ENCODE data around the gene BEND5. TPM values are rescaled to one million over a fixed set of nuclear protein-coding genes. Genes with fewer than 3 reads are reported as not detected.

BEND5 gene
- total and polyA plus RNA-seq, 2 of the 8 experiments (the other 6 are each of a cell fraction or from before 2014, with no cell fraction given): 3.8 to 7.5 TPM

DNA sequence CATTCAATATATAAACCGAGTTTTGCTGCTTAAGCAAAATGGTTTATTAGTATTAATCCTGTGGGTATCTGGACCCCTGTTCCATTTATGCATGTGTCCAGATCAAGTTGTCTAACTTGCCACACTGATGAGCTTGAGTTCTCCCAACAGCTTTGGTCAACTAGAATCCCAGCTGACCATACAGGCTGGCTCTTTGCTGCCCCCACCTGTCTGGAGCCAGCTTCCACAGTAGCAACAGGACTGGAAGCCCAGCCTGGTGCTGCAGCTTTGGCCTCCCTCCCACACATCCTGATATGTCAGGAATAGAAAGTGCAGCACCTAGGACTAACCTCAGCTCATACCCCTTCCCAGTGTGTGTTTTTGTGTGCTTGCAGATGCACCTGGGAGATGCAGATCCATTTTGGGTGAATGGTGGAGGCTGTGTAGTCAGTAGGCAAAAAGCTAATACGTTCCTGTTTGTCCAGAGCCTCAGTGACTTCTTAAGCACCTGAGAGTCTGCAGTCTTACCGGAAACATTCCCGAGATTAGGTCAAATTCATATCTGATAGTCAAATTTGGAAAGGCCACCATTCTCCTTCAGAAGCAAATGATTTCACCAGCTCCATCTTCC lies 40.9 kb upstream of the BEND5 start:
- Histone ChIP-seq H3K79me1 (ENCODE audit: low read depth, low read length) (no peaks in the 10 kb centered on the region), H3K27me3 (replicated peaks in 1 of 4; ENCODE audit: control insufficient read depth in 3 of 4, extremely low read depth in 1 of 4, insufficient read depth in 3 of 4, low read length in 3 of 4) (no peaks in the 10 kb centered on the region), H3K4me3 (ENCODE audit: extremely low read depth in 1 of 4, insufficient read depth in 2 of 4, low read depth in 3 of 4, low read length in 4 of 4) (no peak overlapping the region), H2AK5ac (ENCODE audit: low read depth, low read length) (no peak overlapping the region), H4K8ac (ENCODE audit: extremely low read depth, insufficient read depth, low read length) (no peak overlapping the region), H3K18ac (ENCODE audit: extremely low read depth, low read length) (no peak overlapping the region), H4K91ac (replicated peaks; ENCODE audit: insufficient read length, low read length) (peak overlapping the region; percentile 87), H3K4ac (replicated peaks; ENCODE audit: insufficient read length, low read depth, low read length) (no peak overlapping the region), H3K4me1 (replicated peaks in 1 of 4; ENCODE audit: control insufficient read depth in 3 of 4, insufficient read depth in 4 of 4, low read length in 3 of 4) (no peaks in the 10 kb centered on the region), H2BK15ac (ENCODE audit: low read length) (no peak overlapping the region), H4K5ac (ENCODE audit: insufficient read length, low read depth, low read length) (no peak overlapping the region), H3K23ac (ENCODE audit: insufficient read length) (no peak overlapping the region), H3K9me3 (ENCODE audit: insufficient read depth in 2 of 2, low read depth in 1 of 2, low read length in 1 of 2) (no peaks in the 10 kb centered on the region), H2BK120ac (replicated peaks; ENCODE audit: low read depth, low read length) (no peak overlapping the region), H2BK12ac (ENCODE audit: low read depth, low read length) (no peak overlapping the region), H3K56ac (replicated peaks; ENCODE audit: insufficient read length, low read depth, low read length) (no peak overlapping the region), H3K23me2 (ENCODE audit: low read depth, low read length) (no peaks in the 10 kb centered on the region), H2BK5ac (ENCODE audit: low read depth, low read length) (no peak overlapping the region), H3K9ac (replicated peaks in 1 of 4; ENCODE audit: extremely low read depth in 1 of 4, low read depth in 3 of 4, low read length in 3 of 4) (no peak overlapping the region), H3K79me2 (ENCODE audit: control insufficient read depth in 1 of 2, insufficient read depth in 2 of 2, low read length in 2 of 2) (no peaks in the 10 kb centered on the region), H3K36me3 (ENCODE audit: control insufficient read depth in 2 of 4, insufficient read depth in 4 of 4, low read length in 3 of 4) (no peaks in the 10 kb centered on the region), H3K27ac (ENCODE audit: low read depth, low read length) (no peak overlapping the region), H2AFZ (ENCODE audit: low read length) (peak overlapping the region; percentile 80; the same call in 1 of the 2 replicates), H2BK20ac (ENCODE audit: low read length) (no peak overlapping the region), H3K4me2 (ENCODE audit: insufficient read depth in 1 of 2, low read depth in 2 of 2, low read length in 2 of 2) (no peak overlapping the region), H3K14ac (ENCODE audit: insufficient read length) (no peak overlapping the region), H4K20me1 (replicated peaks in 1 of 2; ENCODE audit: control insufficient read depth in 1 of 2, insufficient read depth in 2 of 2, low read length in 2 of 2) (no peaks in the 10 kb centered on the region)
- 73% methylated on average over 4 of the region's 4 CpGs; no CpG with 5 or more reads in 1 of the 2 experiments for WGBS, 2 experiments (ENCODE audit: extremely low coverage in 1 of 2, insufficient coverage in 1 of 2, insufficient read length in 1 of 2, insufficient replicate concordance in 2 of 2, low coverage in 1 of 2, low lambda C conversion rate in 2 of 2, missing lambda C conversion rate in 1 of 2)
- TF ChIP-seq BRCA1 (IDR thresholded peaks at IDR 0.05; ENCODE audit: low read depth, low read length) (no peak), RXRA (IDR thresholded peaks at IDR 0.05; ENCODE audit: insufficient read depth, low read depth, low read length) (no peak), CBX8 (IDR thresholded peaks at IDR 0.05; ENCODE audit: borderline replicate concordance, low read depth, low read length) (no peak), SIN3A (conservative IDR thresholded peaks at IDR 0.05 in 1 of 2, IDR thresholded peaks at IDR 0.05 in 1 of 2; ENCODE audit: low read depth in 1 of 2, low read length in 2 of 2) (no peak), SIRT6 (IDR thresholded peaks at IDR 0.05; ENCODE audit: low read length) (no peak), ASH2L (IDR thresholded peaks at IDR 0.05; ENCODE audit: low read length) (no peak), RAD21 (IDR thresholded peaks at IDR 0.05 in 1 of 2, conservative IDR thresholded peaks at IDR 0.05 in 1 of 2; ENCODE audit: low read depth in 2 of 2, low read length in 2 of 2) (peak; percentile 88 to 92)
- TF ChIP-seq, protein P1, sequence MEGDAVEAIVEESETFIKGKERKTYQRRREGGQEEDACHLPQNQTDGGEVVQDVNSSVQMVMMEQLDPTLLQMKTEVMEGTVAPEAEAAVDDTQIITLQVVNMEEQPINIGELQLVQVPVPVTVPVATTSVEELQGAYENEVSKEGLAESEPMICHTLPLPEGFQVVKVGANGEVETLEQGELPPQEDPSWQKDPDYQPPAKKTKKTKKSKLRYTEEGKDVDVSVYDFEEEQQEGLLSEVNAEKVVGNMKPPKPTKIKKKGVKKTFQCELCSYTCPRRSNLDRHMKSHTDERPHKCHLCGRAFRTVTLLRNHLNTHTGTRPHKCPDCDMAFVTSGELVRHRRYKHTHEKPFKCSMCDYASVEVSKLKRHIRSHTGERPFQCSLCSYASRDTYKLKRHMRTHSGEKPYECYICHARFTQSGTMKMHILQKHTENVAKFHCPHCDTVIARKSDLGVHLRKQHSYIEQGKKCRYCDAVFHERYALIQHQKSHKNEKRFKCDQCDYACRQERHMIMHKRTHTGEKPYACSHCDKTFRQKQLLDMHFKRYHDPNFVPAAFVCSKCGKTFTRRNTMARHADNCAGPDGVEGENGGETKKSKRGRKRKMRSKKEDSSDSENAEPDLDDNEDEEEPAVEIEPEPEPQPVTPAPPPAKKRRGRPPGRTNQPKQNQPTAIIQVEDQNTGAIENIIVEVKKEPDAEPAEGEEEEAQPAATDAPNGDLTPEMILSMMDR (IDR thresholded peaks at IDR 0.05; ENCODE audit: control extremely low read depth in 1 of 3, insufficient read depth in 1 of 3, low read depth in 1 of 3, low read length in 3 of 3): peak; percentile 88 to 93 (median 91)
- TF ChIP-seq, protein P2, sequence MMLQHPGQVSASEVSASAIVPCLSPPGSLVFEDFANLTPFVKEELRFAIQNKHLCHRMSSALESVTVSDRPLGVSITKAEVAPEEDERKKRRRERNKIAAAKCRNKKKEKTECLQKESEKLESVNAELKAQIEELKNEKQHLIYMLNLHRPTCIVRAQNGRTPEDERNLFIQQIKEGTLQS (IDR thresholded peaks at IDR 0.05; ENCODE audit: insufficient read depth, low read depth, low read length): no peak
- POLR2A ChIA-PET (ENCODE audit: partially characterized antibody): no interaction called here
- DNase-seq (ENCODE audit: low read depth in 1 of 2, low spot score in 2 of 2) (peak; percentile 31 to 76), FAIRE-seq (peak; percentile 58)
- CTCF ChIA-PET (ENCODE audit: partially characterized antibody): interaction anchor here (0.7 to 1.8 kb wide), 28 partner anchors 9 to 1397 kb away, joined by 3 to 18 read pairs (median 4); no protein-coding TSS in a partner anchor

All from H1 (cell line).